KMS-11 (cell line): ENCODE results near the gene MCRIP2.

Experiments used
- H2AFZ ChIP-seq: fragments of 200-600 bp; sonication (generic); 2 replicates; pipeline ENCODE4 v1.6.1; 2016; ENCODE audit warnings: antibody characterized with exemption, mixed run types, low read depth
- H3K27ac ChIP-seq: fragments of 200-600 bp; sonication (generic); 2 replicates; pipeline ENCODE4 v1.6.1; 2016; ENCODE audit warnings: mild to moderate bottlenecking, mixed run types
- H3K27me3 ChIP-seq: fragments of 200-600 bp; sonication (generic); 2 replicates; pipeline ENCODE4 v1.6.1; 2017; ENCODE audit warnings: mild to moderate bottlenecking, low read depth, mixed run types, moderate library complexity; ENCODE audit not compliant: insufficient read depth
- H3K36me3 ChIP-seq: fragments of 200-600 bp; sonication (generic); 2 replicates; pipeline ENCODE4 v1.6.1; 2017; ENCODE audit warnings: mild to moderate bottlenecking, mixed run types; ENCODE audit not compliant: insufficient read depth
- H3K4me1 ChIP-seq: fragments of 200-600 bp; sonication (generic); 2 replicates; pipeline ENCODE4 v1.6.1; 2016; ENCODE audit warnings: mild to moderate bottlenecking, low read depth, mixed run types; ENCODE audit not compliant: poor library complexity, severe bottlenecking
- H3K4me2 ChIP-seq: fragments of 200-600 bp; sonication (generic); 2 replicates; pipeline ENCODE4 v1.7.0; 2016; ENCODE audit warnings: mild to moderate bottlenecking, mixed run types
- H3K4me3 ChIP-seq: fragments of 200-600 bp; sonication (generic); IDR thresholded peaks from 2 replicates; pipeline ENCODE4 v1.6.1; 2017; ENCODE audit warnings: low read depth, low read length, mixed read lengths; ENCODE audit not compliant: insufficient read depth
- H3K79me2 ChIP-seq: fragments of 200-600 bp; sonication (generic); 2 replicates; pipeline ENCODE4 v1.6.1; 2016; ENCODE audit warnings: low read depth, mixed run types; ENCODE audit not compliant: insufficient read depth
- H3K9ac ChIP-seq: fragments of 200-600 bp; sonication (generic); 2 replicates; pipeline ENCODE4 v1.6.1; 2016; ENCODE audit warnings: mild to moderate bottlenecking, mixed run types
- H4K20me1 ChIP-seq: fragments of 200-600 bp; sonication (generic); 2 replicates; pipeline ENCODE4 v1.6.1; 2016; ENCODE audit warnings: mild to moderate bottlenecking, mixed run types; ENCODE audit not compliant: insufficient read depth
- TF ChIP-seq, protein P1 (sequence below): fragments of 200-600 bp; sonication (generic); conservative IDR thresholded peaks from 2 replicates; pipeline ENCODE4 v1.6.1; 2017; ENCODE audit warnings: low read depth, mild to moderate bottlenecking, antibody characterized with exemption, low read length, moderate library complexity, mixed read lengths

MCRIP2 gene

DNA sequence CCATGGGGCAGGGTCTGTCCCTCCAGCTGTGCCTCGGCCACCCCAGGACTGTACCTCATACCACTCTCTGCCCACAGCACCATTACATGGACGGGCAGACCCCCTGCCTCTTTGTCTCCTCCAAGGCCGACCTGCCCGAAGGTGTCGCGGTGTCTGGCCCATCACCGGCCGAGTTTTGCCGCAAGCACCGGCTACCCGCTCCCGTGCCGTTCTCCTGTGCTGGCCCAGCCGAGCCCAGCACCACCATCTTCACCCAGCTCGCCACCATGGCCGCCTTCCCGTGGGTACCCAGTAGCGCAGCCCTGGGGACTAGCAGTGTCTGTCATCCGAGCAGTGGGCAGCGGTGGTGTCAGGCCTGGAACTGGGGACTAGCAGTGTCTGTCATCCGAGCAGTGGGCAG lies 31.2 kb downstream of the MCRIP2 start:
- H3K36me3 ChIP-seq = peaks cover 3% of the 10 kb centered on the region; the same call in 1 of the 2 replicates
- no peak overlapping the region for H3K4me3 ChIP-seq
- no peaks in the 10 kb centered on the region for H4K20me1 ChIP-seq
- TF ChIP-seq, protein P1, sequence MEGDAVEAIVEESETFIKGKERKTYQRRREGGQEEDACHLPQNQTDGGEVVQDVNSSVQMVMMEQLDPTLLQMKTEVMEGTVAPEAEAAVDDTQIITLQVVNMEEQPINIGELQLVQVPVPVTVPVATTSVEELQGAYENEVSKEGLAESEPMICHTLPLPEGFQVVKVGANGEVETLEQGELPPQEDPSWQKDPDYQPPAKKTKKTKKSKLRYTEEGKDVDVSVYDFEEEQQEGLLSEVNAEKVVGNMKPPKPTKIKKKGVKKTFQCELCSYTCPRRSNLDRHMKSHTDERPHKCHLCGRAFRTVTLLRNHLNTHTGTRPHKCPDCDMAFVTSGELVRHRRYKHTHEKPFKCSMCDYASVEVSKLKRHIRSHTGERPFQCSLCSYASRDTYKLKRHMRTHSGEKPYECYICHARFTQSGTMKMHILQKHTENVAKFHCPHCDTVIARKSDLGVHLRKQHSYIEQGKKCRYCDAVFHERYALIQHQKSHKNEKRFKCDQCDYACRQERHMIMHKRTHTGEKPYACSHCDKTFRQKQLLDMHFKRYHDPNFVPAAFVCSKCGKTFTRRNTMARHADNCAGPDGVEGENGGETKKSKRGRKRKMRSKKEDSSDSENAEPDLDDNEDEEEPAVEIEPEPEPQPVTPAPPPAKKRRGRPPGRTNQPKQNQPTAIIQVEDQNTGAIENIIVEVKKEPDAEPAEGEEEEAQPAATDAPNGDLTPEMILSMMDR = no peak
- peaks cover 19% of the 10 kb centered on the region for H3K79me2 ChIP-seq
- H3K4me2 ChIP-seq = no peak overlapping the region
- no peak overlapping the region for H3K9ac ChIP-seq
- H3K27ac ChIP-seq = no peak overlapping the region
- H2AFZ ChIP-seq = no peak overlapping the region
- no peaks in the 10 kb centered on the region for H3K27me3 ChIP-seq
- H3K4me1 ChIP-seq = peaks cover 8% of the 10 kb centered on the region

DNA sequence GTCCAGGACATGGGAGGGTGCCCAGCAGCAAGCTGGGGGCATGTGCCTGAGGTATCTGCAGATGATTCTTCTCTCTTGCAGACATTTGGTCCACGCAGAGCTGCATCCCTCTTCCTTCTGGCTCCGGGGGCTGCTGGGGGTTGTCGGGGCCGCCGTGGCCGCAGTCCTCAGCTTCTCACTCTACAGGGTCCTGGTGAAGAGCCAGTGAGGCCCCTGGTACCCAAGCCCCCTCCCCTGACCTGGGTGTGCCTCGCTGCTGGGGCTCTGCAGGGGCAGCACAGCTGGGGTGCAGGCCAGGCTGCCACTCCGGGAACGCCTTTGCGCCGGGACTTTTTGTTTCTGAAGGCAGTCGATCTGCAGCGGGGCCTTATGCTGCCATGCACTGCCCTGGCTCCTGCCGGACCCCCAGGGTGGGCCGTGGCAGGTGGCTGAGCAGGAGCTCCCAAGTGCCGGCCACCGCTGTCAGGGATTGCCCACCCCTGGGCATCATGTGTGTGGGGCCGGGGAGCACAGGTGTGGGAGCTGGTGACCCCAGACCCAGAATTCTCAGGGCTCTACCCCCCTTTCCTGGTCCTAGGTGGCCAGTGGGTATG lies 31.9 kb downstream of the MCRIP2 start:
- H3K27ac ChIP-seq = no peak overlapping the region
- no peak overlapping the region for H2AFZ ChIP-seq
- H3K36me3 ChIP-seq = peaks cover 3% of the 10 kb centered on the region; the same call in 1 of the 2 replicates
- no peak overlapping the region for H3K9ac ChIP-seq
- H3K4me3 ChIP-seq = no peak overlapping the region
- H3K27me3 ChIP-seq = no peaks in the 10 kb centered on the region
- no peak overlapping the region for H3K4me2 ChIP-seq
- H3K4me1 ChIP-seq = peaks cover 8% of the 10 kb centered on the region
- TF ChIP-seq, protein P1 = no peak
- H4K20me1 ChIP-seq = no peaks in the 10 kb centered on the region
- peaks cover 13% of the 10 kb centered on the region for H3K79me2 ChIP-seq

DNA sequence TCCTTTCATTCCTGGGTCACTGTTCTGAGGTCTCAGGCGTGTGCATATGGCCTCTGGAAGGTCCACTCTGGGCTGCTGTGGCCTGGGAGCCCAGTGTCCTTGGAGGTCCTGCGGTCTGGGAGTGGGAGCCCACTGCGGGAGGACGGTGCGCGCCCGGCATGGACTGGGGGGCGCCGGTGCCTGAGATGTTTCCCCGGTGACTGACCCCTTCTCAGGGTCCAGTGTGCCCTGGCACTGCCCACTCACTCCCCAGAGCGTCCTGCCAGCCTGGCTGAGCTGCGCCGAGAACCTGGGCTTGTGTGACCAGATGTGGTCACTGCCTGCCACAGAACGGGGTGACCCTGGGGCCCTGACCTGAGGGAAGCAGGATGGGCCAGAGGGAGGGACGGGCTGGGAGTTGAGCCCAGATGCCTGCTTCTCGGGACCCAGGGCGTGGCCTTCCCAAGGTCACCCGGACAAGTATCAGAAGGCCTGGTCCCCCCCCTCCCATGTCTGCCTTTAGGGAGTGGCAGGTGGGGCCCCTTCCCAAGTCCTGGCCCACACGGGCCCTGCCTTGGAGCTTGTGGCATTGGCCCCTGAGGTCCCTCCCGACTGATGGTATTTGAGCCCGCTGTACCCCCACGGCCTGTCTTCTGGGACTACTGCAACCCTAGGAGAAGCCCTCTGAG lies 32.7 kb downstream of the MCRIP2 start:
- peaks cover 5% of the 10 kb centered on the region; the same call in 1 of the 2 replicates for H3K79me2 ChIP-seq
- H3K4me2 ChIP-seq = no peak overlapping the region
- H3K4me1 ChIP-seq = peaks cover under 1% of the 10 kb centered on the region
- peaks cover 3% of the 10 kb centered on the region; the same call in 1 of the 2 replicates for H3K36me3 ChIP-seq
- no peak overlapping the region for H3K4me3 ChIP-seq
- no peak overlapping the region for H3K27ac ChIP-seq
- TF ChIP-seq, protein P1 = no peak
- H3K9ac ChIP-seq = no peak overlapping the region
- no peaks in the 10 kb centered on the region for H4K20me1 ChIP-seq
- no peak overlapping the region for H2AFZ ChIP-seq
- H3K27me3 ChIP-seq = no peaks in the 10 kb centered on the region

DNA sequence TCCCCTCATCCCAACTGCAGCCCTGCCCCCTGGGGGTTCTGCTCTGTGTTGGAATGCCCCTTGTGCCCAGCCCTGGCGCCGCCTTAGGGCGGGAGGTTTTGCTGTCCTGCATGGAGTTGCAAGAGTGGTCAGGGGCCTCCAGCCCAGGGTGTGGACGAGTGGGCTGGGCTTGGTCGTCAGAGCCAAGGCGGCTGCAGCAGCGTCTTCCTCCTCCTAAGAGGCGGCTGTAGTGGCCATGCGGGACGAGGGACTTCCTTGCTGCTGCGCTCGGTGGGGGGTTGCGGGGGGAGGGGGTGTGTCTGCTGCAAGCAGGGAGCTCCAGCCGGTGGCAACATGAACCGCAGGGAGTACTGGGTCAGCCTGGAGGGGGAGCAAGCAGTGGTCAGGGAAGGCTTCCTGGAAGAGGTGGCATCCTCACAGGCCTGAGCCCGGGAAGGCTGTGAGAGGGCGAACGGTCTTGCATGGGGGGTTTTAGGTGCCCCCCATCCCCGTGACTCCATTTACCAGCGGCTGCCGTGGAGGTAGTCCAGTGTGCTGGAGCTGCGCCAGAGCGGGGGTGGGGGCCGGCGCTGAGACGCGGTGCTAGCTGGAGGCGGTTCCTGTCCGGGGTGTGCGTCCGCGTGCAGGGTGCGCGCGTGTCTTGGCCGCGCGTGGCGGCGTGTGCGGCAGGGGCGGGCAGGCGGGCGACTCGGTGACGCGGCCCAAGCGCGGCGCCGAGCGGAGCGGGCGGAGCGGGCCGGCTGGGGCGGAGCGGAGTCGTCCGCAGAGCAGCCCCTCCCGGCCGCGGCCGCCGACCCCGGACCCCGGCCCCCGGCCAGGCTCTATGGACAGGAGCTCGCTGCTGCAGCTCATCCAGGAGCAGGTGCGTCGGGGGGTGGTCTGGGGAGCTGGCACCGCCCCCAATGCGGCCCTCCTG lies 33.6 kb downstream of the MCRIP2 start, which contains the start of gene RHBDL1:
Gene RHBDL1 (plus strand): TSS at position 704 of the 916 bp plus-strand sequence. CDS start 120 bp downstream, at position 824.
- no peaks in the 10 kb centered on the region for H3K27me3 ChIP-seq
- H3K9ac ChIP-seq = no peak within 1 kb of the TSS
- H3K36me3 ChIP-seq = peaks cover 3% of the 10 kb centered on the region; the same call in 1 of the 2 replicates
- no peaks in the 10 kb centered on the region for H3K4me1 ChIP-seq
- H3K4me2 ChIP-seq = no peak within 1 kb of the TSS
- no peak within 1 kb of the TSS for H2AFZ ChIP-seq
- no peak within 1 kb of the TSS for H3K4me3 ChIP-seq
- H3K79me2 ChIP-seq = no peaks in the 10 kb centered on the region
- TF ChIP-seq, protein P1 = no peak
- no peak within 1 kb of the TSS for H3K27ac ChIP-seq
- H4K20me1 ChIP-seq = no peaks in the 10 kb centered on the region
